Natural killer cell (primary cell): ENCODE data around the gene PLOD1. TPM values are rescaled to one million over a fixed set of nuclear protein-coding genes. Genes with fewer than 3 reads are reported as not detected.

Experiments
- ATAC-seq, 3 donors: fragments of 150-1000 bp in 2 of 3; fragments of 200-7000 bp in 1 of 3; cut with Tn5 transposase; 1 replicate in 1 of 3; 2 replicates in 2 of 3; pipeline ENCODE4 v1.10.0; 2021; ENCODE audit warnings: mild to moderate bottlenecking in 2 of 3, moderate library complexity in 2 of 3
- DNase-seq, 2 donors: peaks; one replicate each; pipeline versions ENCODE4 v3.0.0 to v3.0.0-alpha.2; 2013 to 2021; ENCODE audit warnings: mixed read lengths in 1 of 2
- H3K27ac ChIP-seq: one replicate; pipeline ENCODE4 v1.5.1; 2013; ENCODE audit warnings: mild to moderate bottlenecking, low read length
- H3K27me3 ChIP-seq: one replicate; pipeline ENCODE4 v1.6.1; 2013; ENCODE audit warnings: low read length; ENCODE audit not compliant: control insufficient read depth, insufficient read depth
- H3K36me3 ChIP-seq: one replicate; pipeline ENCODE4 v1.6.1; 2013; ENCODE audit warnings: low read length; ENCODE audit not compliant: control insufficient read depth, insufficient read depth
- H3K4me1 ChIP-seq: one replicate; pipeline ENCODE4 v1.6.1; 2013; ENCODE audit warnings: low read length; ENCODE audit not compliant: control insufficient read depth, insufficient read depth
- H3K4me3 ChIP-seq: one replicate; pipeline ENCODE4 v1.5.1; 2013; ENCODE audit warnings: low read length
- H3K9me3 ChIP-seq: one replicate; pipeline ENCODE4 v1.6.1; 2013; ENCODE audit warnings: low read length; ENCODE audit not compliant: control insufficient read depth, insufficient read depth
- H3K27ac Mint-ChIP-seq, 2 donors: one replicate each; pipeline ENCODE4 v1.8.0; 2022; ENCODE audit warnings: mild to moderate bottlenecking in 2 of 2, mixed read lengths in 2 of 2, moderate library complexity in 1 of 2
- H3K27me3 Mint-ChIP-seq, 2 donors: one replicate each; pipeline ENCODE4 v1.8.0; 2022; ENCODE audit warnings: low read depth in 2 of 2, mixed read lengths in 2 of 2
- H3K36me3 Mint-ChIP-seq: one replicate; pipeline ENCODE4 v1.8.0; 2022; ENCODE audit warnings: mixed read lengths
- H3K4me1 Mint-ChIP-seq, 2 donors: one replicate each; pipeline ENCODE4 v1.8.0; 2022; ENCODE audit warnings: mixed read lengths in 2 of 2
- H3K4me3 Mint-ChIP-seq: one replicate; pipeline ENCODE4 v1.8.0; 2022; ENCODE audit warnings: mild to moderate bottlenecking, moderate library complexity, mixed read lengths
- H3K9me3 Mint-ChIP-seq, 2 donors: one replicate each; pipeline ENCODE4 v1.8.0; 2022; ENCODE audit warnings: mixed read lengths in 2 of 2
- WGBS: methylation state at CpG from one replicate; pipeline ENCODE4 v1.1.7; 2013; ENCODE audit warnings: missing lambda C conversion rate; ENCODE audit not compliant: insufficient coverage; 5-methylcytosine and 5-hydroxymethylcytosine counted together
- intact Hi-C: fragments of 100-400 bp; cut with micrococcal nuclease; formaldehyde crosslinking; loops from one replicate; pipeline ENCODE4 v1.14.2; 2022
- total RNA-seq, 4 donors: library from RNA; stranded (reverse); fragments of 120-200 nt in 1 of 4; gene quantifications; one replicate each; pipeline versions ENCODE4 v1.2.3 to v1.2.4, GENCODE V29; 2013 to 2022
- TF ChIP-seq, protein P1 (sequence below): fragments of 200-600 bp; IDR thresholded peaks from one replicate; pipeline ENCODE4 v1.8.0; 2022; ENCODE audit warnings: antibody characterized with exemption

PLOD1 gene
- total RNA-seq, 3 donors from 2014 or later (not counting 1 experiment from before 2014, with no cell fraction given) = 69.8 to 80.5 (median 80.4) TPM

DNA sequence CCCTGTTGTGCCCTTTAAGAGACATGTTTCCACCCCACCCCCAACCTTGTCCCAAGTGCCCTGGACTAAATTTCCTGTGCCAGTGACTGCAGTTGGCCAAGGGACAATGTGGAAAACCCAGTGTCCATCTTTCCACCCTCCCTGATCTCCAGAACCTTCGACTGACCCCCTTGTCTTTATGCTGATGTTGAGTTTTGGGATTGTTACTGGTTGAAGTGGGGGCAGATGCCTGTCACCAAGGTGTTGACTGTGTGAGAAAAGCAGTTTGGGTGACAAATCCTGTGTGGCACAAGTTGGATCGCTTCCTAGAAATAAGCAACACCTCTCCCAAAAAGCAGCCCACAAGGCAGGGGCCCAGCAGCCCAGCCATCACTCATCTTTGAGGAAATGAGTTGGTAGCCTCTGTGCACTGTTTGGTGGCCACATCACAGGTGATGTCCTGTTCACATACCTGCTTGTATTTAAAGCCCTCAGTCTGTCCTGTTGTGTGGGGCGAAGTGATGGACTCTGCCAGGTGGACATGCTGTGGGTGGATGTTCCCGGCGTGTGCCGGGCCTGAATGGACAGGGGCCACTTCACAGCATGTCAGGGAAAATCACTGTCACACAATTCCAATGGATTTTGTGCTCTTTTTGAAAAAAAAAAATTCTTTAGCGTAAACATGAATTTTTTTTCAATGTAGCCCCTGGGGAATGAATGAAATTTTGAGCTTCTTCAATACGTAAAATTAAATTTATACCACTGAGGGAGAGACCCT lies 78.2 kb downstream of the PLOD1 start:
- DNase-seq = no peak
- no peak for ATAC-seq
- TF ChIP-seq, protein P1, sequence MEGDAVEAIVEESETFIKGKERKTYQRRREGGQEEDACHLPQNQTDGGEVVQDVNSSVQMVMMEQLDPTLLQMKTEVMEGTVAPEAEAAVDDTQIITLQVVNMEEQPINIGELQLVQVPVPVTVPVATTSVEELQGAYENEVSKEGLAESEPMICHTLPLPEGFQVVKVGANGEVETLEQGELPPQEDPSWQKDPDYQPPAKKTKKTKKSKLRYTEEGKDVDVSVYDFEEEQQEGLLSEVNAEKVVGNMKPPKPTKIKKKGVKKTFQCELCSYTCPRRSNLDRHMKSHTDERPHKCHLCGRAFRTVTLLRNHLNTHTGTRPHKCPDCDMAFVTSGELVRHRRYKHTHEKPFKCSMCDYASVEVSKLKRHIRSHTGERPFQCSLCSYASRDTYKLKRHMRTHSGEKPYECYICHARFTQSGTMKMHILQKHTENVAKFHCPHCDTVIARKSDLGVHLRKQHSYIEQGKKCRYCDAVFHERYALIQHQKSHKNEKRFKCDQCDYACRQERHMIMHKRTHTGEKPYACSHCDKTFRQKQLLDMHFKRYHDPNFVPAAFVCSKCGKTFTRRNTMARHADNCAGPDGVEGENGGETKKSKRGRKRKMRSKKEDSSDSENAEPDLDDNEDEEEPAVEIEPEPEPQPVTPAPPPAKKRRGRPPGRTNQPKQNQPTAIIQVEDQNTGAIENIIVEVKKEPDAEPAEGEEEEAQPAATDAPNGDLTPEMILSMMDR = no peak
- Mint-ChIP-seq H3K4me3 (no peak overlapping the region), H3K27ac (no peak overlapping the region), H3K27me3 (no peaks in the 10 kb centered on the region), H3K4me1 (peaks cover 0 to 5% of the 10 kb centered on the region in 2 donors), H3K36me3 (peaks cover 2% of the 10 kb centered on the region), H3K9me3 (no peaks in the 10 kb centered on the region)
- Histone ChIP-seq H3K36me3 (peaks cover 36% of the 10 kb centered on the region), H3K27ac (no peak overlapping the region), H3K4me1 (no peaks in the 10 kb centered on the region), H3K9me3 (no peaks in the 10 kb centered on the region), H3K27me3 (no peaks in the 10 kb centered on the region), H3K4me3 (no peak overlapping the region)
- 95% methylated on average over 7 of the region's 8 CpGs for WGBS
- intact Hi-C loops = no loop called here

DNA sequence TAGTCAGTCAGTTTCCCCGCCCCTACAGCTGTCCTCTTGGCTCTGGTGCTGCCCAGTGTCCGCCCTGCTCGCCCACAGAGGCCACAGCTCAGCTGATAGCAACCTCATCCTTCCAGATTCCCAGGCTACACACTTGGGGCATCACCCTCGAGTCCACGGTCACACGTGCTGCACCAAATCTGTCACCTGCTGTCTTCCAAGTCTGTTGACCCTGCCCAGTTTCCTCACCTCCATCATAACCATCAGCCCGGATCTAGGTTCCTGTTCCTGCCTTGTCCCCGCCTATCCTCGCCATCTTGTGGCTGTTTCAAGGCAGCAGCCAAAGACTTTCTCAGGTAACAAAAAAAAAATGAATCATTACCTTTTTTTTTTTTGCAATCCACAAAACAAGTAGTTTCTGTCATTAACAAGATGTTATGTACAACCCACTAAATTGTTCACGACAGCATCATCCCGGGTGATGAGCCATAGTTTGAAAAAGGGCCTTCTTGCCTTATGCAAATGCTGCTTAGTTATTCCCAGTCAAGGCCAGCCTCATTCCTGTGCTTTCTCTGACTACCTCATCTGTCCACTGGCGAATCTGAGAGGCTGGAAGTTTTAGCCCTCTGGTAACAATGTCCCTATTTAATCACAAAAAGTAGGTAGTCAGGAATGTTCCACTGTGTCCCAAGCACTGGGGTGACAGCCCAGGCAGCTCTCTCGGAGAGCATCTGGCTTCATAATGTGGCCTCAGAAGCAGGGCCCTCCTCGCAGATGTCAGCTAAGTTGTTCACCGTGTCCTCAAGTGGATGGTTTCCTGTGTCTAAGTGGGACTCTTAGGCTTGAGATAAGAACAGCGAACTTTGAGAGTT lies 79.8 kb downstream of the PLOD1 start:
- no peaks in the 10 kb centered on the region for H3K9me3 Mint-ChIP-seq
- H3K36me3 Mint-ChIP-seq = no peaks in the 10 kb centered on the region
- TF ChIP-seq, protein P1 = no peak
- H3K27ac Mint-ChIP-seq = peak overlapping the region in 1 of 2 donors; percentile 63
- Histone ChIP-seq H3K27ac (no peak overlapping the region), H3K36me3 (peaks cover 33% of the 10 kb centered on the region), H3K4me1 (peaks cover 4% of the 10 kb centered on the region), H3K9me3 (no peaks in the 10 kb centered on the region), H3K27me3 (no peaks in the 10 kb centered on the region), H3K4me3 (no peak overlapping the region)
- DNase-seq (peak in 1 of 2 donors; percentile 21), ATAC-seq (no peak)
- H3K4me1 Mint-ChIP-seq = peaks cover 3 to 9% of the 10 kb centered on the region in 2 donors
- 80% methylated on average over 15 of the region's 16 CpGs for WGBS
- no peaks in the 10 kb centered on the region for H3K27me3 Mint-ChIP-seq
- intact Hi-C loops = no loop called here
- no peak overlapping the region for H3K4me3 Mint-ChIP-seq

DNA sequence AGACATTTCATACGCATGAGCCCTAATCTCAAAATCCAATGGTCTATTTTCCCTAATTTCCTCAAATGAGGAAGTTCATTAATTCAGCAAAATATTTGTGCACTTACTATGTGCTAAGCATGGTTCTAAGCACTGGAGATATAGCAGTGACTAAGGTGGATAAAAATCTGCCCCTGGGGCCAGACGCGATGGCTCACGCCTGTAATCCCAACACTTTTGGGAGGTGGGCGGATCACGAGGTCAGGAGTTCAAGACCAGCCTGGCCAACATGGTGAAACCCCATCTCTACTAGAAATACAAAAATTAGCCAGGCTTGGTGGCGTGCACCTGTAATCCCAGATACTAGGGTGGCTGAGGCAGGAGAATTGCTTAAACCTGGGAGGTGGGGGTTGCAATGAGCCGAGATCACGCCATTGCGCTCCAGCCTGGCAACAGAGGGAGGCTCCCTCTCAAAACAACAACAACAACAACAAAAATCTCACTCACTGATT lies 80.5 kb downstream of the PLOD1 start:
- Histone ChIP-seq H3K4me1 (peaks cover 9% of the 10 kb centered on the region), H3K27me3 (no peaks in the 10 kb centered on the region), H3K9me3 (no peaks in the 10 kb centered on the region), H3K36me3 (peaks cover 29% of the 10 kb centered on the region), H3K4me3 (no peak overlapping the region), H3K27ac (no peak overlapping the region)
- Mint-ChIP-seq H3K27me3 (no peaks in the 10 kb centered on the region), H3K4me3 (no peak overlapping the region), H3K36me3 (no peaks in the 10 kb centered on the region), H3K27ac (no peak overlapping the region), H3K4me1 (peaks cover 6 to 16% of the 10 kb centered on the region in 2 donors), H3K9me3 (no peaks in the 10 kb centered on the region)
- ATAC-seq (no peak), DNase-seq (no peak)
- WGBS = 95% methylated on average over 8 of the region's 10 CpGs
- intact Hi-C loops = no loop called here
- TF ChIP-seq, protein P1 = no peak
